Measurements from ENCODE around the gene ISOC2. TPM values are rescaled to one million over a fixed set of nuclear protein-coding genes. Genes with fewer than 3 reads are reported as not detected.

The ISOC2 gene
- total and polyA plus RNA-seq, 9 of the 15 experiments (the other 6 are each of a cell fraction or from before 2014, with no cell fraction given): 1.2 to 229 (median 58.3) TPM

DNA sequence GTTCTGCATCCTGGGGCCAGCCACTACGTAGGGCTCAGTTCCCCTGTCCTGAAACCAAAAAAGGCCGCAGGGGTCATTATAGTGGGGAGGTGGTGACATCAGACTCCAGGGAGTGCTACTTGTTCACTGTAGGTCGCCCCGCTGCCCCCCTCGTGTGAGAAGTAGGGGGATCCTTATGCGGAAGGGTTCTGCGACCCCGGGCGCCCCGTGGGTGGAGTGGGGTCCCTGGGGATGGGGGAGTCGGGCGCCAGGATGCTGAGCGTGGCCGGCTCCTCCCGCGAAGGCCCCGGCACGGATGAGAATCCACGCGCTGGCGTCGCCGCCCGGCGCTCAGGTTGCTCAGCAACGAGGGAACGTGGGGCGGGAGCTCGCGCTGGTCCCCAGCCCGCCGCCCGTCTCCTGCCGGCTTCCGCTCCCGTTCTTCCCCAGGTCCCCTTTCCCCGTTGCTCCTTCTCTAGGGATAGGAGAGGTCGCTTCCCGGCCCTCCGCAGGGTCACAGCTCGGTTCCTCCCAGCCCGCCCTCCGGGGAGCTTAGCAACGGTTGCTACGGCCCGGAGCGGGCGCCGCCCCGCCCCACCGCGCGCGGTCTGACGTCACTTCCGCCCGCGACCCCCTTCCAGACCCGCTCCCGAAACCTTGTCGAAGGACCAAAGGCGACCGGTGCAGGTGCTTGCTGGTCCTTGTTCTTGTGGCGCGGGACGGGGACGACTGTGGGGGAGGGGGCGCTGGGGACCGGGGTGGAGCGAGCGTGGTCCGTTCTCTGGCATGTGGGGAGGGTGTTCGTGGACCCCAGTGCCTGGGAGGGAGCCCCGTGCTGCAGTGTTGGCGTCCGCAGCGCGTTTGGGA, 23.4 kb upstream of the ISOC2 start, which contains the start of gene NAT14 (continued):
- TF ChIP-seq, protein P1, sequence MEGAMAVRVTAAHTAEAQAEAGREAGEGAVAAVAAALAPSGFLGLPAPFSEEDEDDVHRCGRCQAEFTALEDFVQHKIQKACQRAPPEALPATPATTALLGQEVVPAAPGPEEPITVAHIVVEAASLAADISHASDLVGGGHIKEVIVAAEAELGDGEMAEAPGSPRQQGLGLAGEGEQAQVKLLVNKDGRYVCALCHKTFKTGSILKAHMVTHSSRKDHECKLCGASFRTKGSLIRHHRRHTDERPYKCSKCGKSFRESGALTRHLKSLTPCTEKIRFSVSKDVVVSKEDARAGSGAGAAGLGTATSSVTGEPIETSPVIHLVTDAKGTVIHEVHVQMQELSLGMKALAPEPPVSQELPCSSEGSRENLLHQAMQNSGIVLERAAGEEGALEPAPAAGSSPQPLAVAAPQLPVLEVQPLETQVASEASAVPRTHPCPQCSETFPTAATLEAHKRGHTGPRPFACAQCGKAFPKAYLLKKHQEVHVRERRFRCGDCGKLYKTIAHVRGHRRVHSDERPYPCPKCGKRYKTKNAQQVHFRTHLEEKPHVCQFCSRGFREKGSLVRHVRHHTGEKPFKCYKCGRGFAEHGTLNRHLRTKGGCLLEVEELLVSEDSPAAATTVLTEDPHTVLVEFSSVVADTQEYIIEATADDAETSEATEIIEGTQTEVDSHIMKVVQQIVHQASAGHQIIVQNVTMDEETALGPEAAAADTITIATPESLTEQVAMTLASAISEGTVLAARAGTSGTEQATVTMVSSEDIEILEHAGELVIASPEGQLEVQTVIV (CRISPR knock-in tag; IDR thresholded peaks at IDR 0.05; ENCODE audit: borderline replicate concordance): 0 out of 2 replicates have a peak, but pooled peaks have one; percentile 44
- TF ChIP-seq ETS2 (tag; IDR thresholded peaks at IDR 0.05; ENCODE audit: borderline replicate concordance, poor library complexity, severe bottlenecking) (no peak), HINFP (tag; conservative IDR thresholded peaks at IDR 0.05; ENCODE audit: low read depth) (no peak), CHCHD3 (CRISPR knock-in tag; IDR thresholded peaks at IDR 0.05) (no peak), RB1 (IDR thresholded peaks at IDR 0.05; ENCODE audit: low read depth) (peak; percentile 64), RCOR1 (IDR thresholded peaks at IDR 0.05; ENCODE audit: borderline replicate concordance in 1 of 2, low read depth in 2 of 2, low read length in 2 of 2) (no peak), ZNF507 (tag; conservative IDR thresholded peaks at IDR 0.05) (no peak), ELF4 (CRISPR knock-in tag; IDR thresholded peaks at IDR 0.05) (no peak), ZNF584 (CRISPR knock-in tag; IDR thresholded peaks at IDR 0.05; ENCODE audit: low read depth) (no peak), MEF2A (IDR thresholded peaks at IDR 0.05; ENCODE audit: control insufficient read depth, low read depth, low read length) (no peak)
- TF ChIP-seq, protein P2, sequence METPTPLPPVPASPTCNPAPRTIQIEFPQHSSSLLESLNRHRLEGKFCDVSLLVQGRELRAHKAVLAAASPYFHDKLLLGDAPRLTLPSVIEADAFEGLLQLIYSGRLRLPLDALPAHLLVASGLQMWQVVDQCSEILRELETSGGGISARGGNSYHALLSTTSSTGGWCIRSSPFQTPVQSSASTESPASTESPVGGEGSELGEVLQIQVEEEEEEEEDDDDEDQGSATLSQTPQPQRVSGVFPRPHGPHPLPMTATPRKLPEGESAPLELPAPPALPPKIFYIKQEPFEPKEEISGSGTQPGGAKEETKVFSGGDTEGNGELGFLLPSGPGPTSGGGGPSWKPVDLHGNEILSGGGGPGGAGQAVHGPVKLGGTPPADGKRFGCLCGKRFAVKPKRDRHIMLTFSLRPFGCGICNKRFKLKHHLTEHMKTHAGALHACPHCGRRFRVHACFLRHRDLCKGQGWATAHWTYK (CRISPR knock-in tag; IDR thresholded peaks at IDR 0.05): 0 out of 2 replicates have a peak, but pooled peaks have one; percentile 64
- TF ChIP-seq, protein P3, sequence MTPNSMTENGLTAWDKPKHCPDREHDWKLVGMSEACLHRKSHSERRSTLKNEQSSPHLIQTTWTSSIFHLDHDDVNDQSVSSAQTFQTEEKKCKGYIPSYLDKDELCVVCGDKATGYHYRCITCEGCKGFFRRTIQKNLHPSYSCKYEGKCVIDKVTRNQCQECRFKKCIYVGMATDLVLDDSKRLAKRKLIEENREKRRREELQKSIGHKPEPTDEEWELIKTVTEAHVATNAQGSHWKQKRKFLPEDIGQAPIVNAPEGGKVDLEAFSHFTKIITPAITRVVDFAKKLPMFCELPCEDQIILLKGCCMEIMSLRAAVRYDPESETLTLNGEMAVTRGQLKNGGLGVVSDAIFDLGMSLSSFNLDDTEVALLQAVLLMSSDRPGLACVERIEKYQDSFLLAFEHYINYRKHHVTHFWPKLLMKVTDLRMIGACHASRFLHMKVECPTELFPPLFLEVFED (CRISPR knock-in tag; conservative IDR thresholded peaks at IDR 0.05): peak; percentile 8; the same call in 1 of the 2 replicates
- TF ChIP-seq, protein P4, sequence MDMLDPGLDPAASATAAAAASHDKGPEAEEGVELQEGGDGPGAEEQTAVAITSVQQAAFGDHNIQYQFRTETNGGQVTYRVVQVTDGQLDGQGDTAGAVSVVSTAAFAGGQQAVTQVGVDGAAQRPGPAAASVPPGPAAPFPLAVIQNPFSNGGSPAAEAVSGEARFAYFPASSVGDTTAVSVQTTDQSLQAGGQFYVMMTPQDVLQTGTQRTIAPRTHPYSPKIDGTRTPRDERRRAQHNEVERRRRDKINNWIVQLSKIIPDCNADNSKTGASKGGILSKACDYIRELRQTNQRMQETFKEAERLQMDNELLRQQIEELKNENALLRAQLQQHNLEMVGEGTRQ (CRISPR knock-in tag; IDR thresholded peaks at IDR 0.05): no peak
- TF ChIP-seq, protein P5, sequence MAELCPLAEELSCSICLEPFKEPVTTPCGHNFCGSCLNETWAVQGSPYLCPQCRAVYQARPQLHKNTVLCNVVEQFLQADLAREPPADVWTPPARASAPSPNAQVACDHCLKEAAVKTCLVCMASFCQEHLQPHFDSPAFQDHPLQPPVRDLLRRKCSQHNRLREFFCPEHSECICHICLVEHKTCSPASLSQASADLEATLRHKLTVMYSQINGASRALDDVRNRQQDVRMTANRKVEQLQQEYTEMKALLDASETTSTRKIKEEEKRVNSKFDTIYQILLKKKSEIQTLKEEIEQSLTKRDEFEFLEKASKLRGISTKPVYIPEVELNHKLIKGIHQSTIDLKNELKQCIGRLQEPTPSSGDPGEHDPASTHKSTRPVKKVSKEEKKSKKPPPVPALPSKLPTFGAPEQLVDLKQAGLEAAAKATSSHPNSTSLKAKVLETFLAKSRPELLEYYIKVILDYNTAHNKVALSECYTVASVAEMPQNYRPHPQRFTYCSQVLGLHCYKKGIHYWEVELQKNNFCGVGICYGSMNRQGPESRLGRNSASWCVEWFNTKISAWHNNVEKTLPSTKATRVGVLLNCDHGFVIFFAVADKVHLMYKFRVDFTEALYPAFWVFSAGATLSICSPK (IDR thresholded peaks at IDR 0.05; ENCODE audit: borderline replicate concordance): no peak
